DOHH2 (cell line): ENCODE measurements around the gene CEACAM4.

Source experiments
- H3F3A ChIP-seq: fragments of 200-600 bp; sonication (generic), shearing (Covaris generic); 2 replicates; pipeline ENCODE4 v1.6.0; 2016; ENCODE audit warnings: antibody characterized with exemption, mild to moderate bottlenecking; ENCODE audit not compliant: control insufficient read depth, insufficient read depth
- H3K27ac ChIP-seq: fragments of 200-600 bp; sonication (generic); 2 replicates; pipeline ENCODE4 v1.5.1; 2014; ENCODE audit warnings: low read depth, mild to moderate bottlenecking, low read length, moderate library complexity
- H3K27me3 ChIP-seq: fragments of 200-600 bp; sonication (generic); 2 replicates; pipeline ENCODE4 v1.6.1; 2014; ENCODE audit warnings: mild to moderate bottlenecking, low read length, mixed read lengths; ENCODE audit not compliant: control insufficient read depth
- H3K36me3 ChIP-seq: fragments of 200-600 bp; sonication (generic); 2 replicates; pipeline ENCODE4 v1.6.1; 2014; ENCODE audit warnings: mild to moderate bottlenecking, low read length, moderate library complexity, mixed read lengths; ENCODE audit not compliant: control insufficient read depth
- H3K4me1 ChIP-seq: fragments of 200-600 bp; sonication (generic); 2 replicates; pipeline ENCODE4 v1.6.1; 2014; ENCODE audit warnings: mild to moderate bottlenecking, low read length, mixed read lengths; ENCODE audit not compliant: control insufficient read depth
- H3K4me2 ChIP-seq: fragments of 200-600 bp; sonication (generic); 2 replicates; pipeline ENCODE4 v1.6.0; 2014; ENCODE audit warnings: mild to moderate bottlenecking, low read length, moderate library complexity
- H3K4me3 ChIP-seq: fragments of 200-600 bp; sonication (generic); 2 replicates; pipeline ENCODE4 v1.5.1; 2014; ENCODE audit warnings: mild to moderate bottlenecking, low read length, mixed read lengths
- H3K79me2 ChIP-seq: fragments of 200-600 bp; sonication (generic); 2 replicates; pipeline ENCODE4 v1.6.1; 2014; ENCODE audit warnings: mild to moderate bottlenecking, low read length, mixed read lengths; ENCODE audit not compliant: control insufficient read depth
- H3K9me2 ChIP-seq: fragments of 200-600 bp; sonication (generic); replicated peaks from 2 replicates; pipeline ENCODE4 v1.6.1; 2014; ENCODE audit warnings: mild to moderate bottlenecking, low read length, mixed read lengths; ENCODE audit not compliant: control insufficient read depth
- H3K9me3 ChIP-seq: fragments of 200-600 bp; sonication (generic); 2 replicates; pipeline ENCODE4 v1.6.1; 2014; ENCODE audit warnings: antibody characterized with exemption, low read length, mixed read lengths; ENCODE audit not compliant: control insufficient read depth, insufficient read depth
- H4K20me1 ChIP-seq: fragments of 200-600 bp; sonication (generic); 2 replicates; pipeline ENCODE4 v1.6.0; 2014; ENCODE audit warnings: low read depth, mild to moderate bottlenecking, antibody characterized with exemption, low read length, moderate library complexity; ENCODE audit not compliant: control insufficient read depth, insufficient read depth
- EZH2phosphoT487 ChIP-seq: fragments of 200-600 bp; sonication (generic); IDR thresholded peaks from 2 replicates; pipeline ENCODE4 v1.6.1; 2017; ENCODE audit warnings: borderline replicate concordance, mild to moderate bottlenecking, antibody characterized with exemption, low read length, moderate library complexity, mixed read lengths
- TF ChIP-seq, protein P1 (sequence below): fragments of 200-600 bp; sonication (generic); IDR thresholded peaks from one replicate; pipeline ENCODE4 v1.5.1; 2014; ENCODE audit warnings: antibody characterized with exemption, mild to moderate bottlenecking, low read depth, low read length; ENCODE audit not compliant: poor library complexity, severe bottlenecking

CEACAM4 gene

DNA sequence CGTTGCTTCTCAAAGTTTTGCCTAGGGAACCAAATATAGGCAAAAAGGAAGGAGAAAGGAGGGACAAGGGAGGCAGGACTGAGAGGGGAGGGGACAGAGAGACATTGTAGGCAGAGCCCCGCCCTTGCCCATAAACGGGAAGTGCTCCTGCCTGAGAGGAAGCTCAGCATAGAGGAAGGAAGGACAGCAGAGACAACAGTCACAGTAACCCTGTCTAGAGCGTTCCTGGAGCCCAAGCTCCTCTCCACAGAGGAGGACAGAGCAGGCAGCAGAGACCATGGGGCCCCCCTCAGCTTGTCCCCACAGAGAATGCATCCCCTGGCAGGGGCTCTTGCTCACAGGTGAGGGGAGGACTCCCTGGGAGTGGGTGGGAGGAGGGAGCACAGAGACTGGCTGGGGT lies 50.9 kb downstream of the CEACAM4 start, which contains the start of gene CEACAM21:
TSS of gene CEACAM21 (plus strand) at position 169 of the 400 bp plus-strand sequence. CDS start at position 278, 109 bp downstream.
- no peak for TF ChIP-seq EZH2phosphoT487
- TF ChIP-seq, protein P1, sequence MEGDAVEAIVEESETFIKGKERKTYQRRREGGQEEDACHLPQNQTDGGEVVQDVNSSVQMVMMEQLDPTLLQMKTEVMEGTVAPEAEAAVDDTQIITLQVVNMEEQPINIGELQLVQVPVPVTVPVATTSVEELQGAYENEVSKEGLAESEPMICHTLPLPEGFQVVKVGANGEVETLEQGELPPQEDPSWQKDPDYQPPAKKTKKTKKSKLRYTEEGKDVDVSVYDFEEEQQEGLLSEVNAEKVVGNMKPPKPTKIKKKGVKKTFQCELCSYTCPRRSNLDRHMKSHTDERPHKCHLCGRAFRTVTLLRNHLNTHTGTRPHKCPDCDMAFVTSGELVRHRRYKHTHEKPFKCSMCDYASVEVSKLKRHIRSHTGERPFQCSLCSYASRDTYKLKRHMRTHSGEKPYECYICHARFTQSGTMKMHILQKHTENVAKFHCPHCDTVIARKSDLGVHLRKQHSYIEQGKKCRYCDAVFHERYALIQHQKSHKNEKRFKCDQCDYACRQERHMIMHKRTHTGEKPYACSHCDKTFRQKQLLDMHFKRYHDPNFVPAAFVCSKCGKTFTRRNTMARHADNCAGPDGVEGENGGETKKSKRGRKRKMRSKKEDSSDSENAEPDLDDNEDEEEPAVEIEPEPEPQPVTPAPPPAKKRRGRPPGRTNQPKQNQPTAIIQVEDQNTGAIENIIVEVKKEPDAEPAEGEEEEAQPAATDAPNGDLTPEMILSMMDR: no peak
- peak within 1 kb of the TSS; percentile 60 for H3K4me2 ChIP-seq
- H3K27ac ChIP-seq: no peak within 1 kb of the TSS
- H4K20me1 ChIP-seq: no peaks in the 10 kb centered on the region
- H3F3A ChIP-seq: no peaks in the 10 kb centered on the region
- H3K4me1 ChIP-seq: peaks cover 10% of the 10 kb centered on the region
- H3K4me3 ChIP-seq: peak within 1 kb of the TSS; percentile 58
- peaks cover 4% of the 10 kb centered on the region; the same call in 1 of the 2 replicates for H3K9me3 ChIP-seq
- H3K79me2 ChIP-seq: no peaks in the 10 kb centered on the region
- peaks cover 3% of the 10 kb centered on the region; the same call in 1 of the 2 replicates for H3K27me3 ChIP-seq
- no peaks in the 10 kb centered on the region for H3K36me3 ChIP-seq
- H3K9me2 ChIP-seq: no peaks in the 10 kb centered on the region

DNA sequence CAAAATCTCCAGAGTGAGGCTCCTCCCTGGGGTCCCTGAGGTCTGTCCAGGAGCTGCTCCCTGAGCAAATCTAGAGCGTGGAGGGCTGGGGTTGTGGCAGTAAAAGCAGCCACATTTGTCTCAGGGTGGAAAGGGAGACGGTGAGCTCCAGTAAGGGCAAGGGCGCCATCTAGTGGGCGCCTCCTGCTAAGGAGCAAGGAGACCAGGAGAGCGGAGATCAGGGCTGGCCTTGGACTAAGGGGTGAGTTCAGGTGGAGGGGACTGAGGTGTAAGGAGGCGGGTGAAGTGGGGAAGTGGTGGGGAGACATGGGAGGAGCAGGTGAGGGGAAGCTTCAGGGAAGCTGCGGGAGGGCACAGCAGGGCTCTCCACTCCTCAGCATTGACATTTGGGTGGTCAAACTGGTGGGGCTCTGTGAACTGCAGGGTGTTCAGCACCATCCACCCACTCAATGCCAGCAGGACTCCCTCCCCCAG lies 56.2 kb downstream of the CEACAM4 start:
- no peak overlapping the region for H3K27ac ChIP-seq
- H3K9me2 ChIP-seq: no peaks in the 10 kb centered on the region
- no peaks in the 10 kb centered on the region for H3F3A ChIP-seq
- H3K4me2 ChIP-seq: no peak overlapping the region
- H3K36me3 ChIP-seq: no peaks in the 10 kb centered on the region
- H3K9me3 ChIP-seq: no peaks in the 10 kb centered on the region
- peaks cover 5% of the 10 kb centered on the region for H3K4me1 ChIP-seq
- H3K79me2 ChIP-seq: no peaks in the 10 kb centered on the region
- peaks cover 24% of the 10 kb centered on the region for H3K27me3 ChIP-seq
- no peaks in the 10 kb centered on the region for H4K20me1 ChIP-seq
- TF ChIP-seq, protein P1: peak; percentile 93
- TF ChIP-seq EZH2phosphoT487: no peak
- H3K4me3 ChIP-seq: no peak overlapping the region

DNA sequence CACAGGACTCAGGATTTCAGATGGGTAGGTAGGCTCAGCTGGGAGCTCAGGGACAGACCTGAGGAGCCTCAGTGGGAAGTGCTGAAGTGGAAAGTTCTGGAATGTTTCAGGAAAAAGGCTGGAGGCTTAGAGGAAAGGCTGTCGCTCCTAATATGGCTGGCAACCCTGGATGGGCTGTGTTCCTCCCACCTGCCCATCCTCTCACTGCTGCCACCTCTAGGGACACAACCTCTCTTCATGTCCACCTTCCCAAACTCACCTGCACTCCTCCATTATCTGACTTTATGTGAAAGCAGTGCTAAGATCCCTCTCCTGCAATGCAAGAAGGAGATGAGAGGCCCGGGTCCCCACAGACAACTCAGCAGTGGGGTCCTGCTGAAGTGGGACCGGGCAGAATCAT lies 56.7 kb downstream of the CEACAM4 start:
- Histone ChIP-seq H3K9me2 (no peaks in the 10 kb centered on the region), H3K9me3 (no peaks in the 10 kb centered on the region), H3K4me3 (no peak overlapping the region), H3K4me2 (no peak overlapping the region), H3K27me3 (peaks cover 29% of the 10 kb centered on the region), H3K4me1 (peaks cover 3% of the 10 kb centered on the region; the same call in 1 of the 2 replicates), H3F3A (no peaks in the 10 kb centered on the region), H3K36me3 (no peaks in the 10 kb centered on the region), H4K20me1 (no peaks in the 10 kb centered on the region), H3K27ac (no peak overlapping the region), H3K79me2 (no peaks in the 10 kb centered on the region)
- TF ChIP-seq EZH2phosphoT487: no peak
- TF ChIP-seq, protein P1: no peak
